Neural crest cell (in vitro differentiated cells): Measurements from ENCODE around the gene CLDN25. TPM values are rescaled to one million over a fixed set of nuclear protein-coding genes. Genes with fewer than 3 reads are reported as not detected.
A peak's percentile ranks its signal among the peaks of the same experiment; 100 is the strongest.
"Not testable (repeated sequence)": the region's sequence is repeated elsewhere in the genome, so short reads cannot be mapped to it uniquely, and the experiment has no call there.

Source experiments
- DNase-seq: peaks from one replicate; pipeline ENCODE4 v3.0.0; 2021; ENCODE audit warnings: low read depth, mixed read lengths, low spot score
- H3K27ac Mint-ChIP-seq: one replicate; pipeline ENCODE4 v1.8.0; 2021; ENCODE audit warnings: mild to moderate bottlenecking, mixed read lengths; ENCODE audit not compliant: unreplicated experiment
- H3K27me3 Mint-ChIP-seq: 2 replicates; pipeline ENCODE4 v1.8.0; 2021; ENCODE audit warnings: low read depth, mild to moderate bottlenecking, mixed read lengths
- H3K36me3 Mint-ChIP-seq: 2 replicates; pipeline ENCODE4 v1.8.0; 2021; ENCODE audit warnings: low read depth, mild to moderate bottlenecking, mixed read lengths
- H3K4me1 Mint-ChIP-seq: 2 replicates; pipeline ENCODE4 v1.8.0; 2021; ENCODE audit warnings: mixed read lengths
- H3K4me3 Mint-ChIP-seq: one replicate; pipeline ENCODE4 v1.8.0; 2021; ENCODE audit warnings: mild to moderate bottlenecking, mixed read lengths
- H3K9me3 Mint-ChIP-seq: 2 replicates; pipeline ENCODE4 v1.8.0; 2021; ENCODE audit warnings: mixed read lengths
- total RNA-seq: library from RNA; stranded (reverse); gene quantifications from 2 replicates; pipeline ENCODE4 v1.2.1, GENCODE V29; 2021
- TF ChIP-seq, protein P1 (sequence below): fragments of 200-600 bp; sonication (generic); conservative IDR thresholded peaks from 2 replicates; pipeline ENCODE4 v1.5.0; 2021; ENCODE audit warnings: antibody characterized with exemption, mild to moderate bottlenecking

The CLDN25 gene
- total RNA-seq, 1 donor from 2014 or later = not detected

DNA sequence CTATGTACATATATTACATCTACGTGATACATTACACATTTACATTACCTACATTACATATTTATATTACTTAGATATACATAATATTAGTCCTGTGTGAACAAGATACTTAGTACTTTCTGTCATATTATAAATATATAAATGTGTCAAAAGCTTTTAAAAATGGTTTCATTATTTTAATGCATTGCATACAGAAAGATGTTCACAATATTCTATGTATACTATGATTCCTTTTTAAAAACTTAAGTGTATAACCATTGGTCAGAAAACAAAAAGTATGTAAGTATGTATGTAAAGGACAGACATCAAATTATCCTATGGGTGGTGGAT is 5.5 kb upstream of the CLDN25 start:
- H3K4me3 Mint-ChIP-seq = peak overlapping the region; percentile 100
- no peak for DNase-seq
- peaks cover 48% of the 10 kb centered on the region for H3K27me3 Mint-ChIP-seq
- TF ChIP-seq, protein P1, sequence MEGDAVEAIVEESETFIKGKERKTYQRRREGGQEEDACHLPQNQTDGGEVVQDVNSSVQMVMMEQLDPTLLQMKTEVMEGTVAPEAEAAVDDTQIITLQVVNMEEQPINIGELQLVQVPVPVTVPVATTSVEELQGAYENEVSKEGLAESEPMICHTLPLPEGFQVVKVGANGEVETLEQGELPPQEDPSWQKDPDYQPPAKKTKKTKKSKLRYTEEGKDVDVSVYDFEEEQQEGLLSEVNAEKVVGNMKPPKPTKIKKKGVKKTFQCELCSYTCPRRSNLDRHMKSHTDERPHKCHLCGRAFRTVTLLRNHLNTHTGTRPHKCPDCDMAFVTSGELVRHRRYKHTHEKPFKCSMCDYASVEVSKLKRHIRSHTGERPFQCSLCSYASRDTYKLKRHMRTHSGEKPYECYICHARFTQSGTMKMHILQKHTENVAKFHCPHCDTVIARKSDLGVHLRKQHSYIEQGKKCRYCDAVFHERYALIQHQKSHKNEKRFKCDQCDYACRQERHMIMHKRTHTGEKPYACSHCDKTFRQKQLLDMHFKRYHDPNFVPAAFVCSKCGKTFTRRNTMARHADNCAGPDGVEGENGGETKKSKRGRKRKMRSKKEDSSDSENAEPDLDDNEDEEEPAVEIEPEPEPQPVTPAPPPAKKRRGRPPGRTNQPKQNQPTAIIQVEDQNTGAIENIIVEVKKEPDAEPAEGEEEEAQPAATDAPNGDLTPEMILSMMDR = peak; percentile 49
- no peaks in the 10 kb centered on the region for H3K9me3 Mint-ChIP-seq
- H3K36me3 Mint-ChIP-seq = no peaks in the 10 kb centered on the region
- no peak overlapping the region for H3K27ac Mint-ChIP-seq
- peaks cover 28% of the 10 kb centered on the region for H3K4me1 Mint-ChIP-seq

DNA sequence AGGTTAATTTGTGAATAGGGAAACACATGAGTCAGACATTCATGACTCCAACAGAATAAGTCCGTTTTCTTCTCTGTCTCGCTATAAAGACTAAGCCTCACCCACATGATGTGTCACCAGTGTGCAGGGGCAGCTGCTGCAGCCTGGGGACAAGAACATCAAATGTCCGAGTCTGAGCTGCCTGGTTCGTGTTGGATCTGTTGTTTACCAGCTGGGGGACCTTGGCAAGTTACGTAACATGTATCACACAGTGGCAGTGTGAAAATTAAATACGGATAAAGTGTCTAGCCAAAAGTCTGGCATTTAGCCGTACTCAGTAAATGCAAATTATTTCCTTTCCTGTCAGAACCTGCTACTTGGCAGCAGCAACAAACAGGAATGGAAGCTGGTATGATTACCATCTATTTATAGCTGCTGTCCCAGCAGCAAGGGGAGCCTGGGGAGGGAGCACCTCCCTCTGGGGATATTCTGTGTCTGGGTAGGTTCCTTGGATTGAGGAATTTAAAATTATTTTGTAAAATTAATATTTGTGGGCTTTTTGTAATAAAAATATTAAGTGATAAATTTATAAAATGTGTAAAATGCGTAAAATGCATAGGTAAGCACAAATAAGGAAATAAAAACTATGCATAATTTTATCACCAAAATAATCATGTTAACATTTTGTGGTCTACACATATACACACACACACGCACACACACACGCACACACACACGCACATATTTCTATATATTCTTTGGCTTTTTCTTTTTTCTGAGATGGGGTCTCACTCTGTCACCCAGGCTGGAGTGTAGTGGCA is 1.3 kb upstream of the CLDN25 start:
- Mint-ChIP-seq H3K36me3 (no peaks in the 10 kb centered on the region), H3K9me3 (no peaks in the 10 kb centered on the region), H3K4me1 (peaks cover 14% of the 10 kb centered on the region), H3K27ac (no peak overlapping the region), H3K27me3 (peaks cover 72% of the 10 kb centered on the region), H3K4me3 (peak overlapping the region; percentile 57)
- no peak for DNase-seq
- TF ChIP-seq, protein P1 = no peak

DNA sequence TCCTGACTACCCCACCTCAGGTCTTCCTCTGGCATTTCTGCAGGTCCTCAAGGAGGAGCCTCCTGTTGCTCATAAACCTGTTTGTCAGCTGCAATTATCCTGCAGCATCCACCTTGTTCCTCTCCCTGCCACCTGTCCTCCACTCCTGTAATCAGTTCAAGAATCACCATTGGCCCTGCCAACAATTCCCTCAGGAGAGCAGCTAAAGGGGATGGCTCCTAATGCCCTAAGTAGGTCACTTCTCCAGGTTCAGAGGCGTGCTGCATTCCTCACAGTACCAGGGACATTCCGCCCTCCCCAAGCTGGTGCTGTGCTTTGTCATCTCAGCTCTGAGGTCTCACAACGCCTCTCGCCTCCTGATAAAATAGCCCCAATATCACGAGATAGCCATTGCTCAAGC is 2.1 kb downstream of the CLDN25 start:
- H3K9me3 Mint-ChIP-seq = no peaks in the 10 kb centered on the region
- H3K27ac Mint-ChIP-seq = no peak overlapping the region
- H3K36me3 Mint-ChIP-seq = no peaks in the 10 kb centered on the region
- no peaks in the 10 kb centered on the region for H3K4me1 Mint-ChIP-seq
- H3K4me3 Mint-ChIP-seq = no peak overlapping the region
- H3K27me3 Mint-ChIP-seq = peaks cover 53% of the 10 kb centered on the region
- TF ChIP-seq, protein P1 = no peak
- DNase-seq = no peak

- no peaks in the 10 kb centered on the region for H3K9me3 Mint-ChIP-seq
- no peaks in the 10 kb centered on the region for H3K4me1 Mint-ChIP-seq
- no peaks in the 10 kb centered on the region for H3K36me3 Mint-ChIP-seq
- TF ChIP-seq, protein P1 = no peak
- no peak for DNase-seq
- H3K4me3 Mint-ChIP-seq = no peak overlapping the region
- H3K27ac Mint-ChIP-seq = no peak overlapping the region
- peaks cover 51% of the 10 kb centered on the region for H3K27me3 Mint-ChIP-seq
These were observed 2.5 kb downstream of the CLDN25 start for GRCh38 chr11:113782134-113782533.

DNA sequence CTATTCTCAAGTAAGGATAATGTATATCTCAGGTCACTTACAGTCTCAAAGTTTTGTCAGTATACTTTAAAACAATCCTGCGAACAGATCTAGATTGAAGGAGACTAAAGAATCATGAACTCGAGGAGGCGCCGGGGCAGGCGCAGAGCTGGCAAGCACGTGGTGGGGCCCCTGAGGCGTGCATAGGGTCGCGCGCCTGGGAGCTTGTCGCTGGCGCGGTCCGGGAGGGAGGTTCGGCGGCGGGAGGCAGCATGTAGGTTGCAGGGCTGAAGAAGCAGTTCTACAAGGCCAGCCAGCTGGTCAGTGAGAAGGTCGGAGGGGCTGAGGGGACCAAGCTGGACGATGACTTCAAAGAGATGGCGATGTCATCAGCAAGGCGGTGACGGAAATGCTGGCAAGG is 9.4 kb downstream of the CLDN25 start:
- not testable (repeated sequence) for H3K9me3 Mint-ChIP-seq, H3K4me1 Mint-ChIP-seq, H3K27ac Mint-ChIP-seq, H3K4me3 Mint-ChIP-seq, DNase-seq, H3K36me3 Mint-ChIP-seq
- H3K27me3 Mint-ChIP-seq = peaks cover 12% of the 10 kb centered on the region

DNA sequence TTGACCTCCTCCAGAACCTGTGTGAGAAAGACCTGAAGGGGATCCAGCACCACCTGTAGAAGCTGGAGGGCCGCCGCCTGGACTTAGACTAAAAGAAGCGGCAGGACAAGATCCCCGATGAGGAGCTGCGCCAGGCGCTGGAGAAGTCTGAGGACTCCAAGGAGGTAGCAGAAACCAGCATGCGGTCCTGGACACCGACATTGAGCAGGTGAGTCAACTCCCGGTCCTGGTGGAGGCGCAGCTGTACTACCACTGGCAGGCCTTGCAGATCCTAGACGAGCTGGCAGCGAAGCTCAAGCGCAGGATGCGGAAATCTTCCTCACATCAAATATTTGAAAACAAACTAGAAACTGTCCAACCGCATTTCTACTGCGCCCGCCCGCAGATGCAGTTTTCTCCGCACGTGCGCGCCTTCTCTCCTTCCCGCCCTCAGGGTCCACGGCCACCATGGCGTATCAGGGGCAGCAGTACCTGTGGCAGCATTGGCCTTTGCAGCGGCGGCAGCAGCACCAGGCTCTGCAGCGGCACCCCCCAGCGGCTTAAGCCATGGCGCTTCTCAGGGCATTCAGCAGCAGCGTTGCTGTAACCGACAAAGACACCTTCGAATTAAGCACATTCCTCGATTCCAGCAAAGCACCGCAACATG is 10.2 kb downstream of the CLDN25 start:
- no peaks in the 10 kb centered on the region for H3K4me1 Mint-ChIP-seq
- DNase-seq = no peak
- H3K4me3 Mint-ChIP-seq = no peak overlapping the region
- H3K27ac Mint-ChIP-seq = no peak overlapping the region
- no peaks in the 10 kb centered on the region for H3K9me3 Mint-ChIP-seq
- H3K36me3 Mint-ChIP-seq = no peaks in the 10 kb centered on the region
- H3K27me3 Mint-ChIP-seq = peaks cover 6% of the 10 kb centered on the region
- TF ChIP-seq, protein P1 = no peak
